Activated CD4-positive, alpha-beta memory T cell treated with anti-CD3 and anti-CD28 coated beads, Interleukin-2, amount 10 ng/mL, durations not matched to agents 7 days and 5 days (primary cell): ENCODE measurements around the gene SLC4A2. TPM values are rescaled to one million over a fixed set of nuclear protein-coding genes. Genes with fewer than 3 reads are reported as not detected.
"Not testable (repeated sequence)": the region's sequence is repeated elsewhere in the genome, so short reads cannot be mapped to it uniquely, and the experiment has no call there.

ENCODE experiments used
- CTCF ChIA-PET: fragments of 350-600 bp; sonication (Branson Sonifier 250); formaldehyde crosslinking; loops from one replicate; lab custom pipeline; 2021; ENCODE audit warnings: antibody characterized with exemption, inconsistent platforms; lab: Charles Lee
- POLR2A ChIA-PET: fragments of 350-600 bp; sonication (Branson Sonifier 250); formaldehyde crosslinking; loops from one replicate; lab custom pipeline; 2021; ENCODE audit warnings: antibody characterized with exemption; lab: Charles Lee
- DNase-seq: peaks from one replicate; pipeline ENCODE4 v3.0.0-alpha.2; 2020
- H3K27ac Mint-ChIP-seq: one replicate; pipeline ENCODE4 v1.8.0; 2021; ENCODE audit warnings: mild to moderate bottlenecking, mixed read lengths
- H3K27me3 Mint-ChIP-seq: one replicate; pipeline ENCODE4 v1.8.0; 2021; ENCODE audit warnings: mixed read lengths
- H3K36me3 Mint-ChIP-seq: one replicate; pipeline ENCODE4 v1.8.0; 2021; ENCODE audit warnings: low read depth, mixed read lengths
- H3K4me1 Mint-ChIP-seq: one replicate; pipeline ENCODE4 v1.8.0; 2021; ENCODE audit warnings: mixed read lengths
- H3K4me3 Mint-ChIP-seq: one replicate; pipeline ENCODE4 v1.8.0; 2021; ENCODE audit warnings: mild to moderate bottlenecking, mixed read lengths
- H3K9me3 Mint-ChIP-seq: one replicate; pipeline ENCODE4 v1.8.0; 2021; ENCODE audit warnings: mixed read lengths
- total RNA-seq, 2 experiments: library from RNA; stranded (reverse); gene quantifications; one replicate each; pipeline ENCODE4 v1.2.3, GENCODE V29; 2021

Gene SLC4A2, protein sequence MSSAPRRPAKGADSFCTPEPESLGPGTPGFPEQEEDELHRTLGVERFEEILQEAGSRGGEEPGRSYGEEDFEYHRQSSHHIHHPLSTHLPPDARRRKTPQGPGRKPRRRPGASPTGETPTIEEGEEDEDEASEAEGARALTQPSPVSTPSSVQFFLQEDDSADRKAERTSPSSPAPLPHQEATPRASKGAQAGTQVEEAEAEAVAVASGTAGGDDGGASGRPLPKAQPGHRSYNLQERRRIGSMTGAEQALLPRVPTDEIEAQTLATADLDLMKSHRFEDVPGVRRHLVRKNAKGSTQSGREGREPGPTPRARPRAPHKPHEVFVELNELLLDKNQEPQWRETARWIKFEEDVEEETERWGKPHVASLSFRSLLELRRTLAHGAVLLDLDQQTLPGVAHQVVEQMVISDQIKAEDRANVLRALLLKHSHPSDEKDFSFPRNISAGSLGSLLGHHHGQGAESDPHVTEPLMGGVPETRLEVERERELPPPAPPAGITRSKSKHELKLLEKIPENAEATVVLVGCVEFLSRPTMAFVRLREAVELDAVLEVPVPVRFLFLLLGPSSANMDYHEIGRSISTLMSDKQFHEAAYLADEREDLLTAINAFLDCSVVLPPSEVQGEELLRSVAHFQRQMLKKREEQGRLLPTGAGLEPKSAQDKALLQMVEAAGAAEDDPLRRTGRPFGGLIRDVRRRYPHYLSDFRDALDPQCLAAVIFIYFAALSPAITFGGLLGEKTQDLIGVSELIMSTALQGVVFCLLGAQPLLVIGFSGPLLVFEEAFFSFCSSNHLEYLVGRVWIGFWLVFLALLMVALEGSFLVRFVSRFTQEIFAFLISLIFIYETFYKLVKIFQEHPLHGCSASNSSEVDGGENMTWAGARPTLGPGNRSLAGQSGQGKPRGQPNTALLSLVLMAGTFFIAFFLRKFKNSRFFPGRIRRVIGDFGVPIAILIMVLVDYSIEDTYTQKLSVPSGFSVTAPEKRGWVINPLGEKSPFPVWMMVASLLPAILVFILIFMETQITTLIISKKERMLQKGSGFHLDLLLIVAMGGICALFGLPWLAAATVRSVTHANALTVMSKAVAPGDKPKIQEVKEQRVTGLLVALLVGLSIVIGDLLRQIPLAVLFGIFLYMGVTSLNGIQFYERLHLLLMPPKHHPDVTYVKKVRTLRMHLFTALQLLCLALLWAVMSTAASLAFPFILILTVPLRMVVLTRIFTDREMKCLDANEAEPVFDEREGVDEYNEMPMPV
- 100 to 1,000 TPM in 1 of 2 experiments, 10 to 100 TPM in 1; 94.6 to 109 TPM for total RNA-seq

DNA sequence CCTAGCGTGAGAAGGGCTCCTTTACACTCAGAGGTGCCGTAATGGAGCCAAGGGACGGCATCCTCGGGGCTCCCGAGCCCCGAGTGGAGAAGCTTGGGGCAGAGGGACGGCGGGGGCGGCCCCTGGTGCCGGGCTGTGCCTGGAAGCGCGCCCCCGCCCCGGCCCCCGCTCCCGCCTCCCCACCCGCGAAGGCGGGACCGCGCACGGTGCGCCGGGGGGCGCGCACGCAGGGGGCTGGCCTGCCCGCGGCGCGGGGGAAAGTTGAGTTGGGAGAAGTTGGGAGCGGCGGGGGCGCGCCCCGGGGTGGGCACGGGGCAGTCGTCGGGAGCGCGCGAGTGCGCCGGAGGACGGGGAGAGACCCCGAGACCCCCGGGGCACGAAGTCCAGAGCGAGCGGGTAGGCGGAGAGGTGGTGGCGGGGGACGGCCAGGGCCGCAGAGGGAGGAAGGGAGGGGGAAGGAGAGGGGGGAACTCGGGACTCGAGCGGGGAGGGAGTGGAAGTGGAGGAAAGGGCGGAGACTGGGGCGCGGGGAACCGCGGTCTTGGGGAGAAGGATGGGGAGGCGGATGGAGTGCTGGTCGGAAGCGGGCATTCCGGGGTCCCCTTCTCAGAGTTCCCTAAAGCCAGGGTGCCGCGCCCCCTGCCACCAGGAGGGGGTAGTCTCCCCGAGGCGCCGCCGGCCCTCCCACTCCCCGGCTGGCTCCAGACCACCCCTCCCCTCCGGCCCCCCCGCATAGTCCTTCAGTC, at the start of gene SLC4A2:
Gene SLC4A2 (plus strand): TSS at position 223 of the 746 bp plus-strand sequence. CDS start 2,399 bp downstream, outside the sequence.
- no peaks in the 10 kb centered on the region for H3K27me3 Mint-ChIP-seq
- ChIA-PET CTCF (interaction anchor here (0.8 to 1.5 kb wide), 7 partner anchors 14 to 51 kb away, joined by 3 to 10 read pairs (median 5); partner anchors contain the start of genes ABCB8 and FASTK), POLR2A (interaction anchor here (1.2 to 3.0 kb wide), 7 partner anchors 21 to 653 kb away, joined by 3 to 13 read pairs (median 5); partner anchors contain the start of genes ABCB8 and FASTK)
- peak within 1 kb of the TSS; percentile 84 for H3K4me3 Mint-ChIP-seq
- H3K27ac Mint-ChIP-seq, result peak within 1 kb of the TSS; percentile 94
- H3K9me3 Mint-ChIP-seq, result no peaks in the 10 kb centered on the region
- peaks cover 44% of the 10 kb centered on the region for H3K4me1 Mint-ChIP-seq
- peaks cover 16% of the 10 kb centered on the region for H3K36me3 Mint-ChIP-seq
- DNase-seq, result peak; percentile 76

GRCh38 chr7:151010037-151010306, 49.4 kb upstream of the SLC4A2 start:
- Mint-ChIP-seq H3K27ac (peak overlapping the region; percentile 97), H3K4me3 (peak overlapping the region; percentile 81), H3K4me1 (peaks cover 80% of the 10 kb centered on the region), H3K36me3 (peaks cover 15% of the 10 kb centered on the region), H3K9me3 (no peaks in the 10 kb centered on the region), H3K27me3 (no peaks in the 10 kb centered on the region)
- ChIA-PET POLR2A (interaction anchor here (0.7 to 3.8 kb wide), 9 partner anchors 9 to 50 kb away, joined by 3 to 34 read pairs (median 6); partner anchors contain the start of genes ABCB8 and SLC4A2), CTCF (interaction anchor here (0.8 to 4.9 kb wide), 13 partner anchors 9 to 112 kb away, joined by 3 to 57 read pairs (median 7); partner anchors contain the start of gene ABCB8)
- no peak for DNase-seq

DNA sequence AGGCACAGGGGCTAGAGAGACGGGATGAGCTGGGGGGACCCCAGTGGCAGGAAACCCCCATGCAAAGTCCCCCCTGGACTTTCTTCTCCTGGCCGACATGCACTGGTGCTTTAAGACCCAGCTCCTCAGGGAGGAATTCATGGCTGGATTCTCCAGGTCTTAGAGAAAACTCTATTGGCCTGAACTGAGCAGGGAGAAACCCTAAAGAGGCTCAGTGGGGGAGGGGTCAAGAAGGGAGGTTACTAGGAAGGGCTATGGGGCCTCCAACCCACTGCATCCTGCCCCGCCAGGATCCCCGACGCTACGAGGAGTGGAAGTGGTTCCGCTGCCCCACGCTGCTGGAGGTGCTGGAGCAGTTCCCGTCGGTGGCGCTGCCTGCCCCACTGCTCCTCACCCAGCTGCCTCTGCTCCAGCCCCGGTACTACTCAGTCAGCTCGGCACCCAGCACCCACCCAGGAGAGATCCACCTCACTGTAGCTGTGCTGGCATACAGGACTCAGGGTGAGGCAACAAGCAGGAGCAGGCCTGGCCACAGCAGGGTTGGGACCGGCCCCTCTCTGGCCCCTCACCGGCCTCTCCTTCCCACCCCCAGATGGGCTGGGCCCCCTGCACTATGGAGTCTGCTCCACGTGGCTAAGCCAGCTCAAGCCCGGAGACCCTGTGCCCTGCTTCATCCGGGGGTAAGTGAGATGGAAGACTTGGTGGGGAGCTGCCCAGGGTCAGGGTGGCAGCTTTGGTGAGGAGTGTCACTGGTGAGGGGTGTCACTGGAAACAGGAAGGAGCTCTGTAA, 48.9 kb upstream of the SLC4A2 start:
- DNase-seq, result peak; percentile 71
- H3K27me3 Mint-ChIP-seq, result no peaks in the 10 kb centered on the region
- H3K36me3 Mint-ChIP-seq, result peaks cover 20% of the 10 kb centered on the region
- peak overlapping the region; percentile 81 for H3K4me3 Mint-ChIP-seq
- H3K9me3 Mint-ChIP-seq, result no peaks in the 10 kb centered on the region
- H3K27ac Mint-ChIP-seq, result peak overlapping the region; percentile 97
- CTCF ChIA-PET, result interaction anchor here (0.7 to 4.9 kb wide), 18 partner anchors 9 to 234 kb away, joined by 3 to 57 read pairs (median 5); partner anchors contain the start of gene ABCB8
- POLR2A ChIA-PET, result interaction anchor here (0.7 to 3.8 kb wide), 12 partner anchors 9 to 49 kb away, joined by 3 to 34 read pairs (median 6); partner anchors contain the start of genes ABCB8, NOS3 and SLC4A2
- H3K4me1 Mint-ChIP-seq, result peaks cover 81% of the 10 kb centered on the region

DNA sequence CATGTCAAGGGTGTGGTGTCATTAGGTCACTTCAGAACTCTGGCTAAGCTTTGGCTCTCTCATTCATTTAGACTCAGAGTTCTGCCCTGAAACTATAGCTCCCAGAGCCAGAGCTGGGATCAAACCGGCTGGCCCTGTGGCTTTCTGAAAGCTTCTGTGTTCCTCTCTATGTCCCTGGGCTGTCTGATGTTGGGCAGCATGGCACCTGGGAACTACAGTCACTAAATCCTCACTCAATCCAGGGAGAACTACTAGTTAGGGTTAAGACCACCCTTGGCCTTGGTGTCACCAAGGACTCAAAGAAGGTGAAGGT, 48.3 kb upstream of the SLC4A2 start:
- no peak for DNase-seq
- H3K27me3 Mint-ChIP-seq, result no peaks in the 10 kb centered on the region
- ChIA-PET POLR2A (interaction anchor here (0.7 to 3.8 kb wide), 11 partner anchors 9 to 49 kb away, joined by 3 to 34 read pairs (median 6); partner anchors contain the start of genes ABCB8, NOS3 and SLC4A2), CTCF (interaction anchor here (0.7 to 4.9 kb wide), 12 partner anchors 8 to 233 kb away, joined by 3 to 57 read pairs (median 6); partner anchors contain the start of gene ABCB8)
- no peaks in the 10 kb centered on the region for H3K9me3 Mint-ChIP-seq
- peaks cover 83% of the 10 kb centered on the region for H3K4me1 Mint-ChIP-seq
- H3K36me3 Mint-ChIP-seq, result peaks cover 21% of the 10 kb centered on the region
- peak overlapping the region; percentile 81 for H3K4me3 Mint-ChIP-seq
- peak overlapping the region; percentile 97 for H3K27ac Mint-ChIP-seq

GRCh38 chr7:151011616-151012015, 47.8 kb upstream of the SLC4A2 start:
- Mint-ChIP-seq H3K4me1 (peaks cover 85% of the 10 kb centered on the region), H3K4me3 (peak overlapping the region; percentile 57), H3K27ac (peak overlapping the region; percentile 97), H3K36me3 (peaks cover 21% of the 10 kb centered on the region)
- ChIA-PET CTCF (interaction anchor here (0.9 to 4.9 kb wide), 9 partner anchors 8 to 114 kb away, joined by 3 to 57 read pairs (median 13); partner anchors contain the start of gene ABCB8), POLR2A (interaction anchor here (0.6 to 3.8 kb wide), 8 partner anchors 8 to 1162 kb away, joined by 3 to 34 read pairs (median 6); partner anchors contain the start of genes ABCB8 and NOS3)
- H3K9me3 Mint-ChIP-seq, H3K27me3 Mint-ChIP-seq, DNase-seq: not testable (repeated sequence)

DNA sequence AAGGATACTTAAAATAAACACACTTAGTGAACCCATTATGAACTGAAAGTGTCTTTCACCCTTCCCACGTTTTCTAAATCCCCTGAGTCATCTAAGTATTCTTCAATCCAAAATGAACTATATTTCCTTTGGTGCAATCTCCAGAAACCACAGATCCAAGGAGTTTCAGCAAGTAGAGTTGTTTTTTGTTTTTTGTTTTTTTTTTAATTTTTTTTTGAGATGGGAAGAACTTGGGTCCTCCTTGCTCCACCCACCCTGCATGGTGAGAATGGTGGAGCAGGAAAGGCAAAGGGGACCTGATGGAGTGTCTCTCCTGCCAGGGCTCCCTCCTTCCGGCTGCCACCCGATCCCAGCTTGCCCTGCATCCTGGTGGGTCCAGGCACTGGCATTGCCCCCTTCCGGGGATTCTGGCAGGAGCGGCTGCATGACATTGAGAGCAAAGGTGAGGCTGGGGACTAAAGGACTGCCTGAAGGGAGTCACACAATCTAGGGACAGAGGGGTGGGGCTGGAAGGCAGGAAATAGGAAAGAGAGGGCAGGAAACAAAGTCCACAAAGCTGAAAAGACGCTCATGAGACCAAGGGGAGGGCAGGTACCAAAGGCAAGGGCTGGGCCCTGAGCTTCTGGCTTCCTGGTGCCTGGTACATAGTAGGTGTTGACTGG, 47.2 kb upstream of the SLC4A2 start:
- no peak for DNase-seq
- Mint-ChIP-seq H3K36me3 (peaks cover 21% of the 10 kb centered on the region), H3K27ac (peak overlapping the region; percentile 97), H3K27me3 (no peaks in the 10 kb centered on the region), H3K9me3 (no peaks in the 10 kb centered on the region), H3K4me1 (peaks cover 86% of the 10 kb centered on the region), H3K4me3 (peak overlapping the region; percentile 57)
- POLR2A ChIA-PET, result interaction anchor here (0.5 to 3.1 kb wide), 6 partner anchors 14 to 1163 kb away, joined by 3 to 31 read pairs (median 4); partner anchors contain the start of gene NOS3
- CTCF ChIA-PET, result interaction anchor here (1.1 to 4.9 kb wide), 8 partner anchors 7 to 103 kb away, joined by 3 to 57 read pairs (median 12); partner anchors contain the start of gene ABCB8

DNA sequence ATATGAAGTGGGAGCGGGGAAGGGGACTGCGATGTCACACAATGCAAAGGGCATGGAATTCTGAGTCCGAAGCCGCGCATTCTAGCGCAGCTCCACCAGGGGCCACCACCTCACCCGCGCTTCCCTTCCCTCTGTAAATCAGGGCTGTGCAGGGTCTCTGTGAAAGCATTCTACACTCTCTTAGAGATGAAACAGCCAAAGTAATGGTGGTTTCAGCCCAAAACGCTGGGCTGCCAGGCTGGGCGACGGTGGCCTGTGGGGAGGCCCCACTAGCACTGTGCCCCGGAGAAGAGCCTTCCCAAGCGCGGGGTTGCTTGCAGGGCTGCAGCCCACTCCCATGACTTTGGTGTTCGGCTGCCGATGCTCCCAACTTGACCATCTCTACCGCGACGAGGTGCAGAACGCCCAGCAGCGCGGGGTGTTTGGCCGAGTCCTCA, 46.5 kb upstream of the SLC4A2 start:
- H3K27ac Mint-ChIP-seq, result peak overlapping the region; percentile 97
- ChIA-PET CTCF (interaction anchor here (1.1 to 3.2 kb wide), 2 partner anchors 16 to 50 kb away, joined by 4 to 14 read pairs; partner anchors contain the start of gene ABCB8), POLR2A (interaction anchor here (0.5 to 7.7 kb wide), 3 partner anchors 16 to 97 kb away, joined by 3 to 50 read pairs (median 31); partner anchors contain the start of gene ABCB8)
- H3K4me3 Mint-ChIP-seq, result peak overlapping the region; percentile 57
- peaks cover 86% of the 10 kb centered on the region for H3K4me1 Mint-ChIP-seq
- no peak for DNase-seq
- H3K36me3 Mint-ChIP-seq, result peaks cover 21% of the 10 kb centered on the region
- H3K27me3 Mint-ChIP-seq, result no peaks in the 10 kb centered on the region
- no peaks in the 10 kb centered on the region for H3K9me3 Mint-ChIP-seq

DNA sequence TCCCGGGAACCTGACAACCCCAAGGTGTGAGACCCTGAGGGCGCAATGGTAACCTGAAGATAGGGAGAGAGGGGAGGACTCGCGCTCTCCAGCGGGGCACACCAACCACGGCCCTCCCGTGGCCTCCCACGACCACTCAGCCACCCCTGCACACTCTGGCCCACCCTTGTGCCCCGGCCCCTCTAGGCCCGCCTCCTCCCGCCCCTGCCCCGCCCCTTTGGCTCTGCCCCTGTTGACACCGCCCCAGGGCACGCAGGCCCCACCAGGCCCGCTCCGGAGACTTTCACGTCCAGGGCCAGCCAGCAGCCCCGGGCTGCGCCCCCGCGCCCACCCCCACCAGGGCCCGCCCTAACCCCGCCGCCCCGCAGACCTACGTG, 46.0 kb upstream of the SLC4A2 start:
- Mint-ChIP-seq H3K4me1 (peaks cover 86% of the 10 kb centered on the region), H3K36me3 (peaks cover 21% of the 10 kb centered on the region), H3K9me3 (no peaks in the 10 kb centered on the region), H3K27ac (peak overlapping the region; percentile 97), H3K4me3 (peak overlapping the region; percentile 84), H3K27me3 (peaks cover 2% of the 10 kb centered on the region)
- no peak for DNase-seq
- POLR2A ChIA-PET, result interaction anchor here (1.0 to 7.7 kb wide), 6 partner anchors 13 to 70 kb away, joined by 3 to 50 read pairs (median 4); partner anchors contain the start of genes ABCB8 and TMUB1
- CTCF ChIA-PET, result interaction anchor here (0.6 to 3.2 kb wide), 7 partner anchors 11 to 230 kb away, joined by 3 to 14 read pairs (median 4); partner anchors contain the start of gene ATG9B

DNA sequence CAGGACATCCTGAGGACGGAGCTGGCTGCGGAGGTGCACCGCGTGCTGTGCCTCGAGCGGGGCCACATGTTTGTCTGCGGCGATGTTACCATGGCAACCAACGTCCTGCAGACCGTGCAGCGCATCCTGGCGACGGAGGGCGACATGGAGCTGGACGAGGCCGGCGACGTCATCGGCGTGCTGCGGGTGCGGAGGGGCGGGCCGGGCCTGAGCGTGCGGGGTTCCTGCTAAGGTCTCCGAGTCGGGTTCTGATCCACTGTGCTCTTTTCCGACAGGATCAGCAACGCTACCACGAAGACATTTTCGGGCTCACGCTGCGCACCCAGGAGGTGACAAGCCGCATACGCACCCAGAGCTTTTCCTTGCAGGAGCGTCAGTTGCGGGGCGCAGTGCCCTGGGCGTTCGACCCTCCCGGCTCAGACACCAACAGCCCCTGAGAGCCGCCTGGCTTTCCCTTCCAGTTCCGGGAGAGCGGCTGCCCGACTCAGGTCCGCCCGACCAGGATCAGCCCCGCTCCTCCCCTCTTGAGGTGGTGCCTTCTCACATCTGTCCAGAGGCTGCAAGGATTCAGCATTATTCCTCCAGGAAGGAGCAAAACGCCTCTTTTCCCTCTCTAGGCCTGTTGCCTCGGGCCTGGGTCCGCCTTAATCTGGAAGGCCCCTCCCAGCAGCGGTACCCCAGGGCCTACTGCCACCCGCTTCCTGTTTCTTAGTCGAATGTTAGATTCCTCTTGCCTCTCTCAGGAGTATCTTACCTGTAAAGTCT, 45.5 kb upstream of the SLC4A2 start:
- H3K9me3 Mint-ChIP-seq, result no peaks in the 10 kb centered on the region
- ChIA-PET CTCF (interaction anchor here (0.6 to 3.2 kb wide), 12 partner anchors 11 to 230 kb away, joined by 3 to 16 read pairs (median 4); partner anchors contain the start of genes ABCB8, ATG9B and FASTK), POLR2A (interaction anchor here (1.0 to 7.7 kb wide), 7 partner anchors 12 to 72 kb away, joined by 3 to 50 read pairs (median 5); partner anchors contain the start of genes ABCB8 and TMUB1)
- H3K4me3 Mint-ChIP-seq, result peak overlapping the region; percentile 84
- peak overlapping the region; percentile 94 for H3K27ac Mint-ChIP-seq
- H3K27me3 Mint-ChIP-seq, result peaks cover 6% of the 10 kb centered on the region
- H3K36me3 Mint-ChIP-seq, result peaks cover 21% of the 10 kb centered on the region
- H3K4me1 Mint-ChIP-seq, result peaks cover 85% of the 10 kb centered on the region
- peak; percentile 96 for DNase-seq
